ENCODE results near the gene ATG4C.

DNA sequence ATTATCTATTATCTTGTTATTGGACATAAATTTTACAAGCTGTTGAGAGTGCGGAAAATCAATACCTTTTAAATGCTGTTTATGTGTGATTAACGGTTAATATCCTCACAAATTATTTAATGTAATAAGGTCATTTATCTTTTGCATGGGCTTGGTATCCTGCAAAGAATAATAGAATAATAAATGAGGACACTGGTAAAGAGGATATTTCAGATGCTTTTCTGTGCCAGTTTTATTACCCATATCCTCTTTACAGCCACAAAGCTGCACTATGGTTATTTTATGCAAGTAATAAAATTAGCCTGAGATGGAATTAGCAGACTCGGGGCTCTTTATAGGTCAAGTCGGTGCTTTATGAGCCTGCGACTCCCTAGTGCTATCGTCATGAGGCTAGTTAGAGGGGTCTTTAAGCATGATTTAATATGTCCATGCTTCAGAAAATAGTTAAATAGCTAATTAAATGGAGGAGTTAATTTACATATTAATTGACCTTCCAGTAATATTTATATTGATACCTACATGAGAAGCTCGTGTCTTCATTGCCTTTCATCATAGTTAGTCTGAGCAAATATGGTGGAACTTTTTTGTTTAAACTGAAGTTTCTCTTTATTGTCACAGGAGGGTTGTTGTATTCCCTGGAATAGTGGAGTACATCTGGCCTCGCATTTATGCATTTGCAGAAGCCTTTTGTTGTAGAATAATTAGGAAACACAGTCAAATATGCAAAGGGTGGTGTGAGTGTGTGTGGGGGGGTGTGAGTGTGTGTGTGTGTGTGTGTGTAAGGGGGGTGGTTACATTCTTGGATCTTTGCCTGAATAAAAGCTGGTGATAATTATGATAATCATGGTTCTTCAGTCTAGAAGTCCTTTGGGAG is 120.3 kb downstream of the ATG4C start:
- TF ChIP-seq, protein P1, sequence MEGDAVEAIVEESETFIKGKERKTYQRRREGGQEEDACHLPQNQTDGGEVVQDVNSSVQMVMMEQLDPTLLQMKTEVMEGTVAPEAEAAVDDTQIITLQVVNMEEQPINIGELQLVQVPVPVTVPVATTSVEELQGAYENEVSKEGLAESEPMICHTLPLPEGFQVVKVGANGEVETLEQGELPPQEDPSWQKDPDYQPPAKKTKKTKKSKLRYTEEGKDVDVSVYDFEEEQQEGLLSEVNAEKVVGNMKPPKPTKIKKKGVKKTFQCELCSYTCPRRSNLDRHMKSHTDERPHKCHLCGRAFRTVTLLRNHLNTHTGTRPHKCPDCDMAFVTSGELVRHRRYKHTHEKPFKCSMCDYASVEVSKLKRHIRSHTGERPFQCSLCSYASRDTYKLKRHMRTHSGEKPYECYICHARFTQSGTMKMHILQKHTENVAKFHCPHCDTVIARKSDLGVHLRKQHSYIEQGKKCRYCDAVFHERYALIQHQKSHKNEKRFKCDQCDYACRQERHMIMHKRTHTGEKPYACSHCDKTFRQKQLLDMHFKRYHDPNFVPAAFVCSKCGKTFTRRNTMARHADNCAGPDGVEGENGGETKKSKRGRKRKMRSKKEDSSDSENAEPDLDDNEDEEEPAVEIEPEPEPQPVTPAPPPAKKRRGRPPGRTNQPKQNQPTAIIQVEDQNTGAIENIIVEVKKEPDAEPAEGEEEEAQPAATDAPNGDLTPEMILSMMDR (IDR thresholded peaks at IDR 0.05; ENCODE audit: extremely low read depth in 1 of 2, insufficient read depth in 1 of 2, low read depth in 1 of 2, low read length in 2 of 2) = no peak
- TF ChIP-seq, protein P2, sequence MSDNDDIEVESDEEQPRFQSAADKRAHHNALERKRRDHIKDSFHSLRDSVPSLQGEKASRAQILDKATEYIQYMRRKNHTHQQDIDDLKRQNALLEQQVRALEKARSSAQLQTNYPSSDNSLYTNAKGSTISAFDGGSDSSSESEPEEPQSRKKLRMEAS (IDR thresholded peaks at IDR 0.05; ENCODE audit: insufficient read depth, insufficient read length) = no peak
- TF ChIP-seq EZH2 (IDR thresholded peaks at IDR 0.05; ENCODE audit: borderline replicate concordance, low read depth, low read length, severe bottlenecking) = no peak
- TF ChIP-seq JUN (IDR thresholded peaks at IDR 0.05; ENCODE audit: borderline replicate concordance, insufficient read depth, insufficient read length, low read depth) = no peak
- TF ChIP-seq FOS (IDR thresholded peaks at IDR 0.05; ENCODE audit: borderline replicate concordance, insufficient read depth, low read length) = no peak
- TF ChIP-seq POLR2A (IDR thresholded peaks at IDR 0.05; ENCODE audit: low read depth, low read length) = no peak
- no peak for TF ChIP-seq POLR2AphosphoS5 (IDR thresholded peaks at IDR 0.05; ENCODE audit: insufficient read depth, low read depth, low read length)
